GM19397 (cell line): ENCODE data around the gene PDLIM7.

ENCODE experiments used
- ATAC-seq: cut with Tn5 transposase; IDR thresholded peaks from one replicate; pipeline ENCODE4 v1.9.1; 2021; ENCODE audit warnings: mild to moderate bottlenecking, moderate library complexity; ENCODE audit not compliant: unreplicated experiment

PDLIM7 gene

DNA sequence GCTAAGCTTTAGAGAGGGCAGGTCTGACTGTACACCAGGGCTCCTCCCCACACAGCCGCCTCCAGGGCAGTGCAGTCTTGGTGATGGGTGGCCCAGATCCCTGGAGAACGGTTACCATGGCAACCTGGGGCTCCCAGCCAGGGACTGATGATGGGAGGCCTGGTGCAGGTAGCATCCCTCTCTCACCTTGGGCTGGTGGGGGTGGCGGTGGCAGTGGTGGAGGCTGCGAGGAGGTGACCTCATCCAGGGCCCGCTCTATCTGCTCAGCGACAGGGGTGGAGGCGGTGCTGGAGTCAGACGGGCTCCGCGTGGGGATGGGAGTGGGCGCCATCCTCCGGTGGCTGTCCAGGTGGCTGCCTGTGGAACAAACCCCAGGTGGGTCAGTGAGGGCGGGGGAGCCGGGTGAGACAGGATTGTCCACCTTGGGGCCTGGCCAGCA lies 38.5 kb downstream of the PDLIM7 start:
- no peak for ATAC-seq

DNA sequence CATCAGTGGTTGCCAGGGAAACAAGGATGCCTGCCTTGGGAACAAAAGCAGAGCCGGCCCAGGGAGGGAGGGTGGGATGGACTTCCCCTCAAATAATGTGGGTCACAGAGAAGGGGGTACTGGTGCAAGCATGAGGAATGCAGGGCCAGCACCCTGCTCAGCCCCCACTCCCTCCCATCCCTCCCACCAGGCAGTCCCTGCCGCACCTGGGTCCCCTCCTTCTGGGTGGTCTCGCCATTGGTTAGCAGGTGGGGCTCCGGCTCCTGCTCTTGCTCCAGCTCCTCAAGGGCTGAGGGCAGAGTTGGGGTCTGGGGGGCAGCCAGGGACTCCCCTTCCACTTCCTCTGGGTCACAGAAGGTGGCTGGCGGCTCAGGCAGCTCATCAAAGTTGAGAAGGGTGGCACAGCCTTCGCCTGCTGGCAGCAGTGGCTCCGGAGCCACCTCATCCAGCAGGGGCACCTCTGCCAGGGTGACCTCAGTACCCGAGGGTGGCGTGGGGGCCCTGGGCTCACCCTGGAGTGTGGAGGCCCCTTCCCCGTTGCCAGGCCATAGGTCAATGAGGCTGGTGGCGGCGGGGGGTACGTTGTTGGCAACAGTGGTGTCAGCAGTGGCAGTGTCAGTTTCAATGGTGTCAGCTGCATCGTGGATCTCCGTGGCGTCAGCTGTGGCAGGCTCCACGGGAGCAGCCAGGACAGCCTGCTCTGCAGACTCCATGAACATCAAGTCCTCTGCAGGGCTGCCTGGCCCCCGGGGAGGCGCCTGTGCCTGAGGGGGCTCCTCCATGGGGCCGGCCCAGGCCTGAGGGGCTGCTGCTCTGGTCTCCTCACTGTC lies 39.3 kb downstream of the PDLIM7 start:
- no peak for ATAC-seq

DNA sequence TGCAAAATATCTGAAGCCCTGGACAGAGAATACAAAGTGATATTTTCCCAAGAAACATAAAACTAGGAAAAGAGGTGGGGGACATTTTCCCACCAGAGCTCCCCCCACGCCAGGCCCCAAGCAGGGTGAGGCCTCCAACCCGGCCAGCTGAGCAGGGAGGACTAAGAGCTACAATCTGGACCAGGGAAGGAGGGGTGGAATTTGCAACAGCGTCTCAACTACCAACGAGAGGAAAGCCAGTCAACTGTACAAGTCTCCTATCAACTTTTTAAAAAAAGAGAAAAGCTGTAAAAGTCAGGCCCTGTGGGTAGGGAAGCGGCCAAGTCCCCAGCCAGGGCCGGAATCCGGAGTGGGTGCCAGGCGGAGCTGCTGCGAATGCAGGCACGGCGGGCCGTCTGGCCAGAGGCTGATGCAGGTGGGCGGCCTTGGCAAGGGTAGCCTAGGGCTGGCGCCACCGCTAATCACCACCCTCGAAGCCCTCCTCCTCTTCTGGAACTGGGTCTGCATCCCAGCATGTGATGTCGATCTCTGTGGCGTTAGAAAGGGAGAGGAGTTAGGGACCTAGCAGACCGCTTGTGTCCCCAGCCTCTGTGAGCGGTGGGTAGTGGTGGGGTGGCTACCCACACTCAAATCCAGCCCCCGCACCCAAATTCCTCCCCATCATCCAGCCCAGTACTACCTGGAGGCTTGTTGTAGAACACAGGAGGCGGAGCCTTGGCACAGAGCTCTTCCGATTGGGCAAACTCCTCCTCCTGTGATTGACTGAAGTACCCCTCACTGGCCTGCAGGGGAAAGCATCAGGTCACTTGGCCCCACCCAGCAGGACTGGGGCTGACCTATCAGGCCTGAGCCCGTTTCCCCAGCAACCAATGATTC lies 40.2 kb downstream of the PDLIM7 start:
- no peak for ATAC-seq

DNA sequence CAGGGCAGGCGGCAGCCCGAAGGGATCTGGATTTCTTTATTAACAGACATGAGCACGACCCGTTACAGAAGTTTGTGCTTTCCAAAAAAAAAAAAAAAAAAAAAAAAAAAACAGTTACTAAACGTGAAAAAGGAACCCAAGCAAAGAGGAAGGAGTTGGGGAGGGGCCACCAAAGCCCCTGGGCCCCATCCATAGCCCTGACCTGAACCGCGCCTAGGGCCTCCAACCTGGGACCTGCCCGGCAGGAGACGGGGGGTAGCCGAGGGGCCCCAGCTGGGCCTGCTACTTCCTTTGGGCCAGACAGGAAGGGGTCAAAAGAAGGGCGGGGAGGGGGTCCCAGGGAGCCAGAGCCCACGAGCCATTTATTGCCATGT lies 40.8 kb downstream of the PDLIM7 start:
- ATAC-seq, result no peak

DNA sequence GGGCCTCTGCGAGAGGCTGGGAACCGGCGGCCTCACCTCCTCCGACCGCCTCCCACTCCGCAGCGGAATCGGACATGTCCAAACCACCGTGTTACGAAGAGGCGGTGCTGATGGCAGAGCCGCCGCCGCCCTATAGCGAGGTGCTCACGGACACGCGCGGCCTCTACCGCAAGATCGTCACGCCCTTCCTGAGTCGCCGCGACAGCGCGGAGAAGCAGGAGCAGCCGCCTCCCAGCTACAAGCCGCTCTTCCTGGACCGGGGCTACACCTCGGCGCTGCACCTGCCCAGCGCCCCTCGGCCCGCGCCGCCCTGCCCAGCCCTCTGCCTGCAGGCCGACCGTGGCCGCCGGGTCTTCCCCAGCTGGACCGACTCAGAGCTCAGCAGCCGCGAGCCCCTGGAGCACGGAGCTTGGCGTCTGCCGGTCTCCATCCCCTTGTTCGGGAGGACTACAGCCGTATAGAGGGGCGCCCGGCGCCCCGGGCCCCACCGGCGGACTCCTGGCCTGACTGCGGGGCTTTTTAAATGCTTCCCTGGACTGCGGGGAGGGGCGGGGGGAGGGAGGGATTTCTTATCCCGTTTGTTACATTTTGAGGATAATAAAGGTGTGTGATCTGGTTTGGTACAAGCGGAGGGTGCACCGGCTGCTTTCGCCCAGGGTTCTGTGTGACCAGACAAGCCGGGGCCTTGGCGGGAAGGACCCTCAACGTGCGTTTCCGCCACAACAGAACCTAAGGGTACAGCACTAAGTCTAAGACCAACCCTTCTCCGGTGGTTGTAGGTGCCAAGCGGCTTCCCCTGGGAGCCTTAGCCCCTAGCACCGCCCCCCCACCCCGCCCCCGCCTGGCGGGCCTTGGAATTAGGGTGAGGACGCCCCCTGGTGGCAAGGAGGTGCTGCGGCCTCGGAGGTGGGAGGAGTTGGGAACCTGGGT lies 41.5 kb downstream of the PDLIM7 start:
- peak; percentile 7 for ATAC-seq

DNA sequence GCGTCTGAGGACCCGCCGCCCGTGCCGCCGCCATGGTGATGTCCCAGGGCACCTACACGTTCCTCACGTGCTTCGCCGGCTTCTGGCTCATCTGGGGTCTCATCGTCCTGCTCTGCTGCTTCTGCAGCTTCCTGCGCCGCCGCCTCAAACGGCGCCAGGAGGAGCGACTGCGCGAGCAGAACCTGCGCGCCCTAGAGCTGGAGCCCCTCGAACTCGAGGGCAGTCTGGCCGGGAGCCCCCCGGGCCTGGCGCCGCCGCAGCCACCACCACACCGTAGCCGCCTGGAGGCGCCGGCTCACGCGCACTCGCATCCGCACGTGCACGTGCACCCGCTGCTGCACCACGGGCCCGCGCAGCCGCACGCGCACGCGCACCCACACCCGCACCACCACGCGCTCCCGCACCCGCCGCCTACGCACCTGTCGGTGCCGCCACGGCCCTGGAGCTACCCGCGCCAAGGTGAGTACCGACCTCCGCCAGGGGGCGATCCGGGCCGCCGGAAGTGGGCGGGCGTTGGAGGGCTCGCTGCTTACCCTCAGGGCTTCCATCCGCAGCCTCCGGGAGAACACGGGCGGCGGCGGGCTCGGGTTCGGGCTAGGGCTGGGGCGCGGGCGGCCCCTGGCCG lies 42.3 kb downstream of the PDLIM7 start:
- ATAC-seq, result peak; percentile 46

DNA sequence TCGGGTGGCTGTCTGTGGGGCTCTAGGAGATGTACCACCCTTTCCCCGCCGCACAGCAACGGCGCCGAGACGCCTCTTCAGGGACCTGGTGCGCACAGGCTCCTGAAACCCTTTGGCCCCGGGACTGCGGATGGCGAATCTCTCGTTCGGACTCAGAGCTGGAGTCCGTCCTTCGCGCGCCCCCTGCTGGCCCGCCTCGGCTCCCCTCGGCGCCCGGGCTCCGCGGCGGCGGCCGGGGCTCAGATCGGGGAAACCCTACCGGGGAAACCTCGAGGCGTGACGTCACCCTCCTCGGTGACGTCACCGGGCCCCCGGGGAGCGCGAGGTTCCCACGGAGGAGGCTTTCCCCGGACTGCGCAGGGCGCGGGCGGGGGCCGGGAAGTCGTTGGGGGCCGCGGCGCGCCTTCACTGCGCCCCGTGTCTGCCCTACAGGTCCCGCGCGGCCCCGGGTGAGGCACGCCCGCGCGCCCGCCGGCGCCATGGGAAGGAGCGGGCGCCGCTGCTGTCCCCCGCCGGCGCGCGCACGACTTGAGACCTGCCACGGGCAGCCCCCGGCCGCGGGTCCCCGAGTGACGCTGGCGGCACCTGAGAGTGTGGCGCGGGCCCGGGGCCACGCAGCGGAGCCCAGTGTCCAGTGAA lies 42.9 kb downstream of the PDLIM7 start:
- ATAC-seq, result peak; percentile 58

DNA sequence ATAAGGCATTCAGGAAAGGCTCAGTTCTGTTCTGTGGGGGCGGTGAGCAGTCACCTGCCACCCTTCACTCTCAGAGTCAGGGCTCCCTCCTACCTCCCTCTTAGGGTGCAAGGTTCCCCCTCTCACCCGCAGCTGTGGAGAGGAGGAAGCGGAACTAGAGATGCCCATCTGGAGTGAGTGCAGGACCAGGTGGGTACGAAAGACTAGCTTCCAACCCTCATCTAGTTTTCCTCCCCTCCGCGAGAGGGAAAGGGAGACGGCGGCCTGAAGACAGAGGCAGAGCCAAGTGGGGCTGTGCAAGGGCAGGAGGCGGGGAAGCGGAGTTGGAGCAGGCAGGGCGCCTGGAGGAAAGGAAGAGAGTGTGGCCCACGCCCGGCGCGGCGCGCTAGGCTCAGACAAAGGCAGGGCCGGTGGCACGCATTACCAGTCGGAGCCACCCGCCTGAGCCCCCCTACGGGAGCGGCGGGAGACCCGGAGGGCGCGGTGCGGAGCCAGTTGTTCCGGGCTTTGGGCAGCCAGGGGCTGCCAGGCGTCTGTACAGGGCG lies 43.5 kb downstream of the PDLIM7 start:
- ATAC-seq, result peak; percentile 0

DNA sequence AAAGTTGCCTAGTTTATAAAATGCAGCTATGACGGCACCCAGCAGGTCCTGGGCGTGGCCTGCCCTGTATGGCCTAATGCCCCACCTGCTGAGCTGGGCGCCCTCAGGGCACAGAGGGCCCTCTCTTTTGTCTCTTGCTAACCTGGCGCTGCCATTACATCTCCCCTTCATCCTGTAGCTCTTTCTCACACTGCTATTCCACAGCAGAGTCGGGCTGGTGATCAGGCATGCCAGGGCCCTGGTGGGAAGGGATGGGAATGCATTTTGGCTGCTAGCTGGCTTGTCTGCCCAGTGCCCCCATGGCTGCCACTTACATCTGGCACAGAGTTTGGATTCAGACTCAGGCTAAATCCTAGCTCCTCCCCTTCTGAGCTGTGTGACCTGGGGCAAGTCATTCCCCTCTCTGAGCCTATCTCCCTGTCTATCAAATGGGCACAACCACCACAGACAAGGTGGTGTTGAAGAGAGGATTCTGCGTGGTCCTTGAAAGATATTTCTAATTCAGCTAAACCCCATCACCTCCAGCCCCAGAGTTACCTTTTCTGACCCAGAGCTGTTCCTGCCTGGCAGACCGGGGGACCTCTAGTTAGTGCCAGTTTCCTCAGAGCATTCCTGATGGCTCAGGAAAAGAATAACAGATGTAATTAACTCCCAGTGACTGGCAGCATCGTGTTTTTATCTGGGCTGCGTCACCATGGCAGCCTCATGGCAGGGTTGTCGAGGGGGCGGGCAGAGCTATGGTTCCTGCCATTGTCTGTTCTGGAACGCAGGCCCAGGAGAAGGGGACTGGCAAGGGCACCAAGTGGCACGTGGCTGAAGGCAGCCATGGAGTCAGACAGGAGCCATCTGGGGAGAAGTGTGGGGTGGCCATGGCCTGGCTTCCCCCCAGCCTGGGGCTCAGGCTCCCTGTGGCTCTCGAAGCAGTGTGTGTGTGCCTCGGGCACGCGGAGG lies 44.4 kb downstream of the PDLIM7 start:
- ATAC-seq, result no peak

DNA sequence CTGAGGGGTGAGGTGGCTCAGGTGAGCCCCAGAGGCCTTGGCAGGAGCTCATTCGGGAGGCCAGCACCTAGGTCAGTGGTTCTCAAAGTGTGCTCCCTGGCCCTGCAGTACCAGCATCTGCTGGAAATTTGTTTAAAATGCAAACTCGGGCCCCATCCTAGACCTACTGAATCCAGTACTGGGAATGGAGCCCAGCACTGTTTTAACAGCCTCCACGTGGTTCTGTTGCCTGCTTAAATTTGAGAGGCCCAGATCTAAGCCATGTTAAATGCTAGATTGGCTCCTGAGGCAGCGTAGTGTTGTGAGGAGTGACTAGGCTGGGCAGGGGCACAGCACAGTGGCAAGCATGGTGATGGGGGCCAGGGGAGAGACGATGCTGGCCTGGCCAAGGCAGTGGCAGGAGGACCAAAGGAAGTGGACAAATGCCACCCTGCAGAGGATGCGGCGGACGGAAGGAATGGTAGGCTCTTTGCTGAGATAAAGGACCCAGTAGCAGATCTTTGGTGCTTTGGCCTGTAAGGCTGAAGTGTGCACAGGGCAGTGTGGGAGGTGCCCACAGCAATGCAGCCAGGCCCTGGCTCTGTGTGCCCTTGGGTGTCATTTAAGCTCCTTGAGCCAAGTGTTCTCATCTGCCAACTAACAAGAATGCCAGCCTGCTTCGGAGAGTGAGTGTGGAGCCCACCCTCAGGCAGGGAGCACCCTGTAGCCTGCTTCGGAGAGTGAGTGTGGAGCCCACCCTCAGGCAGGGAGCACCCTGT lies 46.6 kb downstream of the PDLIM7 start:
- ATAC-seq, result no peak

DNA sequence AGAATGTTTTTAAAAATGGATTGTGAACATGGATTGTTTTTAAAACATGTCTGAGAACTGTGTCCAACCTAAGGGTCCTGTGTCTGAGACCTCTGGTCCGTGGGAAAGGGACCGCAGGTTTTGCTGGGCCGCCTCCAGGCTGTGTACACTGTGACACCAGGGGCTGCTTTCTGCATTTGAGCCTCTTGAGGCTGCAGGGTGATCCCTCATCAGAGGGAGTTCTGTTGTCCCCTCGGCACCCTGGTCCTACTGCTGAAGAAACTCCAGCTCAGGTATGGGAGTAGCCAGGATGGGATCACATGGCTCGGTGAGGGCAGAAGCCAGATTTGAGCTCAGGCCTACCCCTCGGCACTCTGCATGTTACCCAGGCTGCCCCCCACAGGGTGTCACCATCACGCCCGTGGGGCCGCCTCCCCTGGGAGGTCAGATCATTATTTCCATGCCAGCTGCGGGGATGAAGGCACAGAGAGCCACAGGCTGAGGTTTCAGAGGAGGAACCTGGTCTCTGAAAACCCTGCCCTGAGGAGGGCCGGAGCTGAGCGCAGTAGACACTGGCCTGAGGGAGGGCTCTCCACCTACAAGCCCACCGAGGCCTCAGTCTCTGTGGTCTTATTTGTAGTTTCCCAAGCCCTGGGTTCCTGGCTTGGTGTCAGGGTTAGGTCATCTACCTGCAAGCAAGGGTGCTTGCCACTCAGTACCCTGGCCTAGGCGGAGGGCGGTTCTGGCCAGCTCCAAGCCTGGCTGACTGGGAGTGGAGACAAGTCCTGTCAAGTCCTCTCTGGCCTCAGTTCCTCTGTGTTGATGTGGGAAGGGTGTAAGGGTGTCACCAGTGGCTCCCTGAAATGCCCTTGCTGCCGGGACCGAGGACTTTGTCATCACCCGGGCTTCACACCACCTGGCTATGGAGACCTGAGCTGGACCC lies 48.0 kb downstream of the PDLIM7 start:
- ATAC-seq, result no peak

DNA sequence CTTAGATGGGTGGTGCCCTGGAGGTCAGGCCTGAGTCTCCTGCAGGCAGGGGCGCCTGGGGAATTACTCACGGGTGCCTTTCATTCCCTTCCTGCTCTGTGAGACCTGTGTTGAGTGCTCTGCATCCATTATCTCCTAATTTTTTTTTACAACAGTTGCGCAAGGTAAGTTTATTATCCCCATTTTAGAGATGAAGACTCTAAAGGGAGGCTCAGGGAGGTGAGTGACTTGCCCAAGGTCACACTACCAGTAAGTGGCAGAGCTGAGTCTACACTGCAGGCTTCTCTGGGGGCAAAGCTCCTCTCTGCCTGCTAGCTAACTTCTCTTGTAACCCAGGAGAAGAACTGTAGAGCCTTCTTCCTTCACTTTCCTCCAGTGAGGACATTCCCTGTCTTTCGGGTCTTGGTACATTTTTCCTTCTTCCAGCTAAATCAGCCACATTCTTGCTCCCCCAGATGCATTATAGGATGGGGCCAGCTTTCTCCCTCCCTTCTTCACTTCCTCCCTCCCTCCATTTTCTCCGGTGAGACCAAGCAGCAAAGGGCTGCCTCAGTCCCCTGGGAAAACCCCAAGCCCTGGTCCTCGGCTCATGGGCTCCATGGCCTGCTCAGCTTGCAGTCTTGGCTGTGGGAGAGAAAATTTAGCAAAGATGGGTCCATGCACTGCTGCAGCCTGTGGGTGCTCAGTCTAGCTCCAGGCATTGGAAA lies 49.0 kb downstream of the PDLIM7 start:
- ATAC-seq, result no peak

DNA sequence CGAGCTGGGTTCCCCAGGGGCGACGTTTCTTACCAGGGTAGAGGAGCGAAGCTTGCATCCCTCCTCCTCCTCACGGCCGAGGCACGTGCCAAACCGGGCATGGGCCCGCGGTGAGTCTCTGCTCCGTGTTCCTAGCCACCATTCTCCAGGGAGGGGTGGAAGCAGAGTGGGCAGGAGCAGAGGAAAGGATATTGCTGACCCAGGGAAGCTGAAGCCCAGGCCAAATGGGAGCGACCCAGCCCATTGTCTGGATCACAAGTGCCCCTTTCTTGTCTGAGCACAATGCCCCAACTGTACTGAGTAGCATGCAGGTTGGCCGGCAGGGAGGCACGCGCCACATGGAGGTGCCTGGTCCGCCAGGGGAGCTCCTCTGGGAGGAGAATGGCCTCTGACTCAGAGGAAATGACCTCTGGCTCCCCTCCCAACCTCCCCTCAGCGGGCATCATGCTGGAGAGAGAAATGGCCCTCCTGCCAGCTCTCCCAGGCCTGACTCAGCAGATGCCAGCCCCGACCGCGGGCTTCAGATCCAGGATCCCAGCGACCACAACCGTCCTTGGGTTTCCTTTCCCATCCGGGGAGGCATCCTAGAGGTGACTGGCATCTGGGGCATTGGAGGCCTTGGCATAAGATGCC lies 49.7 kb downstream of the PDLIM7 start:
- ATAC-seq, result no peak

DNA sequence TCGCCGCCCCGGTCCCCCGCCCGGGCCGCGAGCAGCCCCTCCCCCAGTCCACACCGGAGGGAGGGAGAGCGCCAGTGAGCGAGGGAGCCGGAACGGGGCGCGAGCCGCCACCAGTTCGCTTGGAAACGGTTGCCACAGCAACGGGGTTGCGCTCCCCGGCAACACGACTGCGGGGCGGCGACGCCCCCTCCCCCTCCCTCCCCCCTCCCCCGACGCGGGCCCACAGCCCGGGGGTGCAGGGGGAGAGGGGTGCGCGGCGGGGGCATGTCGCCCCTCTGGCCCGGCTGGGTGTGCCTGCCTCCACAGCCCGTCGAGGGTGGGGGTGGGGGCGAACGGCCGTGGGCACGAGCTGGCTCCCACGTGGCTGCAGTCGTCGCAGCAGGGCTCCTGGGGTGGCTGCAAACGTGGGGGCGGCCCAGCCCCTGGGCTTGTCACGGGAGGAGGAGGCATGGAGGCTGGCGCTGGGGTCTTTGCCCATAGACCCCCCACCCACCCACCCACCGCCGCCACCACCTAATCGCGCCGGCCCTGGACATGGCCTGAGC lies 50.3 kb downstream of the PDLIM7 start:
- ATAC-seq, result peak; percentile 31
